Keratinocyte (primary cell): ENCODE data around the gene SLC17A7.

Experiments used
- EZH2 ChIP-seq: IDR thresholded peaks from one replicate; pipeline ENCODE4 v1.6.1; 2012; ENCODE audit warnings: inconsistent platforms, mild to moderate bottlenecking, low read length, moderate library complexity
- TF ChIP-seq, protein P1 (sequence below), 3 experiments: IDR thresholded peaks in 1 of 3; conservative IDR thresholded peaks in 1 of 3; optimal IDR thresholded peaks in 1 of 3; 2 replicates in 2 of 3; 3 replicates in 1 of 3; pipeline versions ENCODE3 to v1.5.1; 2011; ENCODE audit warnings: low read length in 3 of 3, mild to moderate bottlenecking in 3 of 3, moderate library complexity in 2 of 3, control low read depth in 1 of 3, inconsistent platforms in 1 of 3; ENCODE audit not compliant: insufficient read depth in 2 of 3; ENCODE audit errors: extremely low read depth in 1 of 3

DNA sequence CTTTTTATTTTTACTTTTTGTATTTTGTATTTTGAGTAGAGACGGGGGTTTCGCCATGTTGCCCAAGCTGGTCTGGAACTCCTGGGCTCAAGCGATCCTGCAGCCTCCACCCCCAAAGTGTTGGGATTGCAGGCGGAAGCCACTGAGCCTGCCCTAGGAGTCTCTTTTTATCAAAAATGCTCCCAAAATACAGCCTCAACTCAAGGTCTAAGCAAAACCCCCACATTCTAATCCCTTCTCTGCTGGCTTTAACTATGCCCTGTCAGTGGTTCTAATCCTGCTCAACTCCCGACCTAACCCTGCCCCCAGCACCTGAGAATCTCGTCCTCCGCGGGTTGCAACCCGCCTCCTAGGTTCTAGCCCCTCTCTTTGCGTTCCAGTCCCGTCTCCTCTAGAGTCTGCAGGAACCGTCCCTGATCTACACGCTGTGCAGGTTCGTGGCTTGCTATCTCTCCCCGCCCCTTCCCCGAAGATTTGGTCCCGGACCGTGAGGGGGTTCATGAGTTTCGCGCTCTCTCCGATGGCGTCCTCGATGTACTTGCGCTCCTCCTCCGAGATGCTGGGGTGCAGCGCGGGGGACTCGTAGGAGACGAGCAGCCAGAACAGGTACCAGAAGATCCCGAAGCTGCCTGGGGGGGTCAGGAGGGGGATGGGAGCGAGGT lies 8.0 kb downstream of the SLC17A7 start:
- TF ChIP-seq, protein P1, sequence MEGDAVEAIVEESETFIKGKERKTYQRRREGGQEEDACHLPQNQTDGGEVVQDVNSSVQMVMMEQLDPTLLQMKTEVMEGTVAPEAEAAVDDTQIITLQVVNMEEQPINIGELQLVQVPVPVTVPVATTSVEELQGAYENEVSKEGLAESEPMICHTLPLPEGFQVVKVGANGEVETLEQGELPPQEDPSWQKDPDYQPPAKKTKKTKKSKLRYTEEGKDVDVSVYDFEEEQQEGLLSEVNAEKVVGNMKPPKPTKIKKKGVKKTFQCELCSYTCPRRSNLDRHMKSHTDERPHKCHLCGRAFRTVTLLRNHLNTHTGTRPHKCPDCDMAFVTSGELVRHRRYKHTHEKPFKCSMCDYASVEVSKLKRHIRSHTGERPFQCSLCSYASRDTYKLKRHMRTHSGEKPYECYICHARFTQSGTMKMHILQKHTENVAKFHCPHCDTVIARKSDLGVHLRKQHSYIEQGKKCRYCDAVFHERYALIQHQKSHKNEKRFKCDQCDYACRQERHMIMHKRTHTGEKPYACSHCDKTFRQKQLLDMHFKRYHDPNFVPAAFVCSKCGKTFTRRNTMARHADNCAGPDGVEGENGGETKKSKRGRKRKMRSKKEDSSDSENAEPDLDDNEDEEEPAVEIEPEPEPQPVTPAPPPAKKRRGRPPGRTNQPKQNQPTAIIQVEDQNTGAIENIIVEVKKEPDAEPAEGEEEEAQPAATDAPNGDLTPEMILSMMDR (optimal IDR thresholded peaks at IDR 0.05 in 1 of 3, IDR thresholded peaks at IDR 0.05 in 1 of 3, conservative IDR thresholded peaks at IDR 0.05 in 1 of 3; ENCODE audit: extremely low read depth in 1 of 3, insufficient read depth in 2 of 3, low read length in 3 of 3): no peak
- TF ChIP-seq EZH2: peak; percentile 86
